HG03469 (cell line): ENCODE measurements around the gene ARL4D.
"Not testable (repeated sequence)": the region's sequence is repeated elsewhere in the genome, so short reads cannot be mapped to it uniquely, and the experiment has no call there.

Source experiments
- ATAC-seq: cut with Tn5 transposase; IDR thresholded peaks from one replicate; pipeline ENCODE4 v1.9.1; 2021; ENCODE audit warnings: mild to moderate bottlenecking, moderate library complexity, moderate number of reproducible peaks; ENCODE audit not compliant: unreplicated experiment

ARL4D gene

GRCh38 chr17:43398724-43399595 lies at the start of gene ARL4D:
TSS of gene ARL4D (plus strand) at chr17:43398993. CDS start at chr17:43399733, 740 bp downstream.
- no peak for ATAC-seq

GRCh38 chr17:43349142-43349541 lies 49.7 kb upstream of the ARL4D start:
- ATAC-seq: no peak

GRCh38 chr17:43350888-43351361 lies 47.9 kb upstream of the ARL4D start:
- no peak for ATAC-seq

DNA sequence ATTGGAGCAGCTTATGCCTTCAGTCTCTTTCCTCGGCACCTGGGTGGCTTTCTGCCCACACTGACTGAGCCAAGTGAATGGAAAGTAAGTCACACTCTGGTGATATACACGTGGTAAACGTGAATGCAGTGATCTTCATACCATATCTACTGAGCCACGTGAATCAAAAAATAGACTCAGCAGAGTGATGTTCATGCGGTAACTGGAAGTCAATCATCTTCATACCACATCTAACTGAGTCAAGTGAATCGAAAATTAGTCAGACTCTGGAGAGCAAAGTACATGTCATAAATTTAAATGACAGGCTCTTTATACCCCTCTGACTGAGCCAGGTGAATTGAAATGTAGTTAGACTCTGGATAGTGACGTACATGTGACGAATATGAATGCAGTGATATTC lies 47.1 kb upstream of the ARL4D start:
- no peak for ATAC-seq

- no peak for ATAC-seq
These were observed 46.0 kb upstream of the ARL4D start for GRCh38 chr17:43352579-43353331.

GRCh38 chr17:43353393-43353792 lies 45.4 kb upstream of the ARL4D start:
- no peak for ATAC-seq

- no peak for ATAC-seq
These were observed 44.4 kb upstream of the ARL4D start for GRCh38 chr17:43354371-43354770.

- no peak for ATAC-seq
These were observed 42.3 kb upstream of the ARL4D start for GRCh38 chr17:43356450-43356849.

- no peak for ATAC-seq
These were observed 41.8 kb upstream of the ARL4D start for GRCh38 chr17:43356999-43357398.

GRCh38 chr17:43359469-43360110 lies 39.2 kb upstream of the ARL4D start:
- no peak for ATAC-seq

- peak; percentile 12 for ATAC-seq
These were observed 38.4 kb upstream of the ARL4D start for GRCh38 chr17:43360376-43360738.

GRCh38 chr17:43360739-43361505 lies 37.9 kb upstream of the ARL4D start:
- ATAC-seq: peak; percentile 58

DNA sequence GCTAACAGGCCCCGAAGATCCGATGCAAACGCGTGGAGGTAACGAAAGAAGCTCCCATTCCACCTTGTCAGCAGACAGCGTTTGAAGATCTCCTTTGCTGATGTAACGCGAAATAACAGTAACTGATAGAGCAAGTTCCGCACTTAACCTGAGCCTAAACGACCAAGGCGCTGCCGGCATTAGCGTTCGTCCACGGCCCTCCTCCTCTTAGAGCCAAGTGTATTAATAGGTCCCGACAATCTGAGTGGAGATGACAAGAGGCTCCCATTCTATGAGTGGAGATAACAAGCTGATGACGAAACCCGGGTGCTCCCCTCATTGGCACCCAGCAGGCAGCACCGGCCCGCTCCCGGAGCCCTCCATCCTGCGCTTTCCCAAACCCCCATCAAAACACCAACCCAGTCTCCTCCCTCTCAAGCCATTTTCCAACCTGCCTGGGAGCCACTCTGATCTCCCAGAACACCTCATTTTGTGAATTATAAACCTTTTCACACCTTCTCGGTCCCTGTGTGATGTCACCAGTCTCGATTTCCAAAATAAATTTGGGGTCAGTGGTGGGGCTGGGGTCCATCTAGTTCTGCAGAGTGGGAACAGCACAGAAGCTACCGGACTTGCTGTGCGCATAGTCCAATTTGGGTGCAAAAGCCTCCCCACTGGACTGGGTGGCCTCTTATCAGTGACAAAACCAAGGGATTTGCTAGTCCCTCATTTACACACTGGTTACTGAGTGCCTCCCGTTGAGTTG lies 35.4 kb upstream of the ARL4D start:
- no peak for ATAC-seq

DNA sequence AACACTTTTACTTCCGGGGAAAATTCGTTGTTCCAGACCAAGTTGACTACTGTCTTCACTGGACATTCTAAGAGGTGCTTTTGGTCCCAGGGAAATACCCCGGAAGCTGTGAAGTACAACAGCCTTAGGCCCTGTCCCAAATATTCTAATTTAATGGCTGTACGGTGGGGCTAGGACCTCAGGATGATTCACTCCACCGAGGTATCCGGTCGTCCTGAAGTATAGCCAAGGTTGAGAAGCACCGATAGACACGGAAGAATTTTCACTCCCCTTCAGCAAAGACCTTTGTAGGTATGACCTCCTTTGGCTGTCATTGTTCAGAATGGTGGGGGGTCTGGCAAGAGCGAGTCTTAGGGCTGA lies 34.9 kb upstream of the ARL4D start:
- ATAC-seq: no peak

DNA sequence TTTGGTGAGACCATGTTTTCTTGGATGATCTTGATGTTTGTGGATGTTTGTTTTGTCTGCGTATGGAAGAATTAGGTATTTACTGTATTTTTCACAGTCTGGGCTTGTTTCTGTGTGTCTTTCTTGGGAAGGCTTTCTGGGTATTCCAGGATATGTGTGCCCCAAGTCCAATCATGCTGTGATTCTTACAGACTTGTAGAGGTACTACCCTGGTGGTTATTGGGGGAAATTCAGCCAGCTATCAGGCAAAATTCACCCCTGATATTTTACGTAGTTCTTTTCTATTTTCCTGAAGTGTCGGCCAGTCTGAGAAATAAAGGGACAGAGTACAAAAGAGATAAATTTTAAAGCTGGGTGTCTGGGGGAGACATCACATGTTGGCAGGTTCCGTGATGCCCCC lies 33.4 kb upstream of the ARL4D start:
- ATAC-seq: no peak

DNA sequence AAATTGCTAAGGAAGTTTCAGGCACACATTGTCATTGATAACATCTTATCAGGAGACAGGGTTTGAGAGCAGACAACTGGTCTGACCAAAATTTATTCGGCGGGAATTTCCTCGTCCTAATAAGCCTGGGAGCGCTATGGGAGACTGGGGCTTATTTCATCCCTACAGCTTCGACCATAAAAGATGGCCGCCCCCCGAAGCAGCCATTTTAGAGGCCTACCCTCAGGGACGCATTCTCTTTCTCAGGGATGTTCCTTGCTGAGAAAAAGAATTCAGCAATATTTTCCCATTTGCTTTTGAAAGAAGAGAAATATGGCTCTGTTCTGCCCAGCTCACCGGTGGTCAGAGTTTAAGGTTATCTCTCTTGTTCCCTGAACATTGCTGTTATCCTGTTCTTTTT lies 32.9 kb upstream of the ARL4D start:
- ATAC-seq: not testable (repeated sequence)

- ATAC-seq: no peak
These were observed 31.7 kb upstream of the ARL4D start for GRCh38 chr17:43366891-43367736.

GRCh38 chr17:43367737-43368242 lies 31.0 kb upstream of the ARL4D start:
- ATAC-seq: no peak
